Smooth muscle cell (in vitro differentiated cells): ENCODE data around the gene ZNF628. TPM values are rescaled to one million over a fixed set of nuclear protein-coding genes. Genes with fewer than 3 reads are reported as not detected.

Source experiments
- DNase-seq: peaks from one replicate; lab custom pipeline; 2025; ENCODE audit not compliant: unreplicated experiment; lab: John Stamatoyannopoulos, UW
- H2AFZ ChIP-seq: fragments of 200-600 bp; sonication (generic); 2 replicates; pipeline ENCODE4 v1.6.0; 2016; ENCODE audit warnings: antibody characterized with exemption, low read depth, mild to moderate bottlenecking
- H3F3A ChIP-seq: fragments of 200-600 bp; sonication (generic); 2 replicates; pipeline ENCODE4 v1.6.0; 2017; ENCODE audit warnings: antibody characterized with exemption, low read depth
- H3K27ac ChIP-seq: fragments of 200-600 bp; sonication (generic); 2 replicates; pipeline ENCODE4 v1.5.1; 2016; ENCODE audit warnings: low read depth, mild to moderate bottlenecking
- H3K27me3 ChIP-seq: fragments of 200-600 bp; sonication (generic); 2 replicates; pipeline ENCODE4 v1.6.1; 2016; ENCODE audit warnings: low read depth, mild to moderate bottlenecking
- H3K36me3 ChIP-seq: fragments of 200-600 bp; sonication (generic); 2 replicates; pipeline ENCODE4 v1.5.1; 2016; ENCODE audit warnings: low read depth
- H3K4me1 ChIP-seq: fragments of 200-600 bp; sonication (generic); 2 replicates; pipeline ENCODE4 v1.5.1; 2016; ENCODE audit warnings: low read depth
- H3K4me2 ChIP-seq: fragments of 200-600 bp; sonication (generic); 2 replicates; pipeline ENCODE4 v1.6.0; 2016; ENCODE audit warnings: mild to moderate bottlenecking
- H3K4me3 ChIP-seq: fragments of 200-600 bp; sonication (generic); 2 replicates; pipeline ENCODE4 v1.5.1; 2016; ENCODE audit warnings: mild to moderate bottlenecking
- H3K79me2 ChIP-seq: fragments of 200-600 bp; sonication (generic); 2 replicates; pipeline ENCODE4 v1.6.0; 2016; ENCODE audit warnings: low read depth, mild to moderate bottlenecking
- H3K9ac ChIP-seq: fragments of 200-600 bp; sonication (generic); 2 replicates; pipeline ENCODE4 v1.6.0; 2016; ENCODE audit warnings: low read depth
- H3K9me3 ChIP-seq: fragments of 200-600 bp; sonication (generic); replicated peaks from 2 replicates; pipeline ENCODE4 v1.5.1; 2016; ENCODE audit warnings: low read depth
- H4K20me1 ChIP-seq: fragments of 200-600 bp; sonication (generic); 2 replicates; pipeline ENCODE4 v1.6.0; 2016; ENCODE audit warnings: low read depth
- CTCF ChIP-seq: fragments of 200-600 bp; sonication (generic); IDR thresholded peaks from 2 replicates; pipeline ENCODE4 v1.5.1; 2017; ENCODE audit warnings: borderline replicate concordance, mild to moderate bottlenecking, antibody characterized with exemption; ENCODE audit not compliant: insufficient read depth, poor library complexity, severe bottlenecking
- WGBS: methylation state at CpG from one replicate; pipeline ENCODE4 v1.1.7; 2016; ENCODE audit warnings: low lambda C conversion rate; 5-methylcytosine and 5-hydroxymethylcytosine counted together
- polyA plus RNA-seq: library from polyadenylated mRNA; unstranded; fragments of >200 nt; fragmentation: Nextera tagmentation; extraction: Ambion mirVana; gene quantifications from 2 replicates; pipeline ENCODE4 v1.2.1, GENCODE V29; 2016
- total RNA-seq: library from RNA; depleted of rRNA; stranded (reverse); fragments of >200 nt; gene quantifications from 2 replicates; pipeline ENCODE4 v1.2.3, GENCODE V29; 2014

The ZNF628 gene
- total and polyA plus RNA-seq, 2 experiments from 2014 or later, result 1.3 to 2.6 TPM

DNA sequence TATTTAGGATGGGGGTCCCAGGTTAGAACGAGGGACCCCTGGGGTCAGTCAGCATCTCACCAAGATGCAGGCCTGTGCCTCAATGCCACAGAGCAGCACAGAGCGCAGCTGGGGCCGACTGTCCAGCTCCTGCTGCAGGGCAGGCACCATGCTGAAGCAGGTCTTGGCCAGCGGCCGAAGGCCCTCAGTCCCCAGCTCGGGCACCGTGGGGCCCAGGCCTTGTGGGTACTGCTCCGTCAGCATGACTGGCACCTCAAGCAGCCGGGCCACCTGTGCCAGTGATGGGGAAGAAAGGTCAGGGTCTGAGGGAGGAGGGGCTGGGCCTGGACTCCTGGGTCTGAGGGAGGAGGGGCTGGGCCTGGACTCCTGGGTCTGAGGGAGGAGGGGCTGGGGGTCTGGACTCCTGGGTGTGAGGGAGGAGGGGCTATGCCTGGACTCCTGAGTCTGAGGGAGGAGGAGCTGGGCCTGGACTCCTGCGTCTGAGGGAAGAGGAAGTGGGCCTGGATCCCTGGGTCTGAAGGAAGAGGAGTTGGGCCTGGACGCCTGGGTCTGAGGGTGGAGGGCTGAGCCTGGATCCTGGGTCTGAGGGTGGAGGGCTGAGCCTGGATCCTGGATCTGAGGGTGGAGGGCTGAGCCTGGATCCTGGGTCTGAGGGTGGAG is 20.7 kb upstream of the ZNF628 start:
- no peak overlapping the region for H2AFZ ChIP-seq
- no peak overlapping the region for H3K4me2 ChIP-seq
- H3K36me3 ChIP-seq, result no peaks in the 10 kb centered on the region
- no peak overlapping the region for H3K4me3 ChIP-seq
- H3K27ac ChIP-seq, result no peak overlapping the region
- peaks cover 6% of the 10 kb centered on the region for H3F3A ChIP-seq
- H3K9me3 ChIP-seq, result no peaks in the 10 kb centered on the region
- peaks cover 37% of the 10 kb centered on the region for H4K20me1 ChIP-seq
- no peak overlapping the region for H3K9ac ChIP-seq
- DNase-seq, result no peak
- H3K79me2 ChIP-seq, result no peaks in the 10 kb centered on the region
- H3K4me1 ChIP-seq, result peaks cover 16% of the 10 kb centered on the region
- peaks cover 25% of the 10 kb centered on the region for H3K27me3 ChIP-seq
- TF ChIP-seq CTCF, result no peak
- 83% methylated on average over 11 of the region's 11 CpGs for WGBS

DNA sequence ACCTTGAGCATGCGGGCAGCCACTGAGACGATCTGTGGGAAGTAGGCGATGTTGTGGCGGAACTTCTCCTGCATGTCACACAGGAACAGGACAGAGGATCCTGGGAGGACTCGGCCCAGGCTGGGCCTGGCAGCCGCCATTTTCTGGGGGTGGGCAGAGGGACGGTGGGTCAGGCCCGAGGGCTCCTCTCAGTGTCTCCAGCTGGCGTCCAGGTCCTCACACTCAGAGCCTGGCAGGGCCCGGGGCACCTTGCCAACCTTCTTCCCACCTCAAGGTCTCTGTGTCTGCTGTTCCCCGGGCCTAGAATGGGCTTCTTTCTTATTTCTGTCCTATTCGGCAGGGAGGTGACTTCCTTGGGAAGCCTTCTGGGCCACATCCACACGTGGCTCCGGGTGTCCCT is 20.1 kb upstream of the ZNF628 start:
- Histone ChIP-seq H3K79me2 (no peaks in the 10 kb centered on the region), H3K27me3 (peaks cover 18% of the 10 kb centered on the region), H3K9ac (no peak overlapping the region), H3K36me3 (no peaks in the 10 kb centered on the region), H3K27ac (no peak overlapping the region), H3F3A (peaks cover 6% of the 10 kb centered on the region), H3K4me3 (no peak overlapping the region), H3K4me2 (no peak overlapping the region), H2AFZ (no peak overlapping the region), H4K20me1 (peaks cover 37% of the 10 kb centered on the region), H3K9me3 (no peaks in the 10 kb centered on the region), H3K4me1 (peaks cover 16% of the 10 kb centered on the region)
- no peak for TF ChIP-seq CTCF
- WGBS, result 94% methylated on average over 14 of the region's 14 CpGs
- no peak for DNase-seq

- no peak for TF ChIP-seq CTCF
- peaks cover 7% of the 10 kb centered on the region for H3K27me3 ChIP-seq
- H3K9me3 ChIP-seq, result no peaks in the 10 kb centered on the region
- H3K36me3 ChIP-seq, result no peaks in the 10 kb centered on the region
- DNase-seq, result no peak
- no peaks in the 10 kb centered on the region for H3K79me2 ChIP-seq
- H3K27ac ChIP-seq, result no peak overlapping the region
- H2AFZ ChIP-seq, result no peak overlapping the region
- peaks cover 6% of the 10 kb centered on the region for H3F3A ChIP-seq
- no peak overlapping the region for H3K4me3 ChIP-seq
- no peak overlapping the region for H3K9ac ChIP-seq
- WGBS, result 91% methylated on average over 16 of the region's 16 CpGs
- peaks cover 4% of the 10 kb centered on the region for H3K4me1 ChIP-seq
- peaks cover 36% of the 10 kb centered on the region for H4K20me1 ChIP-seq
- H3K4me2 ChIP-seq, result no peak overlapping the region
Observed at GRCh38 chr19:55457683-55458457, 18.5 kb upstream of the ZNF628 start.
